GM12878 (cell line): ENCODE data around the gene PTPRC. TPM values are rescaled to one million over a fixed set of nuclear protein-coding genes. Genes with fewer than 3 reads are reported as not detected.

Source experiments
- ATAC-seq: fragments of 200-7000 bp; cut with Tn5 transposase; 3 replicates; pipeline ENCODE4 v1.9.1; 2020; ENCODE audit warnings: mild to moderate bottlenecking, moderate library complexity
- BruUV-seq: library from RNA; stranded (reverse); fragments of 400-500 nt; replicated peaks from 2 replicates; lab custom pipeline; 2021; lab: Mats Ljungman, UMichigan
- CTCF ChIA-PET: fragments of 300-600 bp; sonication (Branson Sonifier 250); formaldehyde crosslinking; extraction: SDS; loops from one replicate; lab custom pipeline; 2021; ENCODE audit warnings: inconsistent platforms; lab: Yijun Ruan, JAX
- POLR2A ChIA-PET: fragments of 350-600 bp; formaldehyde crosslinking; extraction: SDS; loops from one replicate; lab custom pipeline; 2021; ENCODE audit warnings: inconsistent platforms; lab: Charles Lee
- RAD21 ChIA-PET: fragments of 300-600 bp; sonication (Branson Sonifier 250); formaldehyde crosslinking; loops from one replicate; lab custom pipeline; 2023; ENCODE audit warnings: antibody characterized with exemption; ENCODE audit not compliant: unreplicated experiment; lab: Charles Lee
- SMC1A ChIA-PET: fragments of 300-600 bp; sonication (Branson Sonifier 250); formaldehyde crosslinking; loops from one replicate; lab custom pipeline; 2023; ENCODE audit not compliant: unreplicated experiment, uncharacterized antibody; lab: Charles Lee
- DNase-seq: peaks from one replicate; pipeline ENCODE4 v3.0.0-alpha.2; 2011; ENCODE audit warnings: low read depth, low spot score
- FAIRE-seq: peaks from 3 replicates; lab custom pipeline; 2011; peaks lifted over from hg19 to GRCh38; lab: Jason Lieb, UNC
- H2AFZ ChIP-seq: 2 replicates; pipeline ENCODE4 v1.6.0; 2011; ENCODE audit warnings: low read depth, low read length, control low read depth; ENCODE audit not compliant: control insufficient read depth
- H3K27ac ChIP-seq: 2 replicates; pipeline ENCODE4 v1.5.1; 2011; ENCODE audit warnings: control low read depth; ENCODE audit not compliant: control insufficient read depth, insufficient read depth
- H3K27me3 ChIP-seq, 2 experiments: replicated peaks in 1 of 2; 2 replicates each; pipeline versions ENCODE4 v1.6.0 to v1.6.1; 2011; ENCODE audit warnings: low read length in 1 of 2; ENCODE audit not compliant: control insufficient read depth in 2 of 2, insufficient read depth in 2 of 2
- H3K36me3 ChIP-seq, 2 experiments: 2 replicates each; pipeline ENCODE4 v1.5.1; 2011; ENCODE audit warnings: low read length in 1 of 2; ENCODE audit not compliant: control insufficient read depth in 2 of 2, insufficient read depth in 2 of 2
- H3K4me1 ChIP-seq: 2 replicates; pipeline ENCODE4 v1.6.1; 2011; ENCODE audit warnings: mild to moderate bottlenecking, low read length, moderate library complexity, mixed read lengths; ENCODE audit not compliant: control insufficient read depth, insufficient read depth
- H3K4me2 ChIP-seq: 2 replicates; pipeline ENCODE4 v1.6.0; 2011; ENCODE audit warnings: control low read depth; ENCODE audit not compliant: control insufficient read depth, insufficient read depth
- H3K4me3 ChIP-seq: fragments of 200-600 bp; sonication (generic); 2 replicates; pipeline ENCODE4 v1.5.1; 2016
- H3K79me2 ChIP-seq: 2 replicates; pipeline ENCODE4 v1.6.0; 2011; ENCODE audit warnings: low read length; ENCODE audit not compliant: control insufficient read depth, insufficient read depth
- H3K9ac ChIP-seq: 2 replicates; pipeline ENCODE4 v1.8.0; 2011; ENCODE audit warnings: low read length, control low read depth, mixed read lengths; ENCODE audit not compliant: control insufficient read depth, insufficient read depth
- H3K9me3 ChIP-seq: replicated peaks from 3 replicates; pipeline ENCODE4 v1.5.1; 2011; ENCODE audit warnings: mild to moderate bottlenecking, low read length; ENCODE audit not compliant: control insufficient read depth, insufficient read depth
- H4K20me1 ChIP-seq: 2 replicates; pipeline ENCODE4 v1.6.0; 2011; ENCODE audit not compliant: control insufficient read depth, insufficient read depth
- POLR2A ChIP-seq: IDR thresholded peaks from 2 replicates; pipeline ENCODE4 v1.6.1; 2011; ENCODE audit warnings: low read depth, mild to moderate bottlenecking, low read length
- POU2F2 ChIP-seq: IDR thresholded peaks from 3 replicates; pipeline ENCODE4 v1.6.1; 2011; ENCODE audit warnings: low read depth, mild to moderate bottlenecking, low read length, borderline replicate concordance
- ZNF384 ChIP-seq: IDR thresholded peaks from 2 replicates; pipeline ENCODE4 v1.6.1; 2012; ENCODE audit warnings: low read depth, mild to moderate bottlenecking, low read length, improper control_type of control experiment, borderline replicate concordance
- WGBS: methylation state at CpG from one replicate; pipeline ENCODE4 v1.1.6; 2016; ENCODE audit warnings: low lambda C conversion rate; ENCODE audit not compliant: insufficient replicate concordance, insufficient coverage; ENCODE audit errors: missing lambda C conversion rate; 5-methylcytosine and 5-hydroxymethylcytosine counted together
- in situ Hi-C: fragments of 300-500 bp; cut with MboI; formaldehyde crosslinking; loops from 9 replicates; pipeline ENCODE4 v1.14.3; 2018; ENCODE audit warnings: mixed read lengths
- intact Hi-C: fragments of 100-400 bp; cut with micrococcal nuclease; formaldehyde crosslinking; loops from one replicate; pipeline ENCODE4 v1.14.2; 2022; ENCODE audit not compliant: unreplicated experiment
- polyA plus RNA-seq, 11 experiments: library from polyadenylated mRNA; depleted of rRNA in 4 of 11; unstranded in 6 of 11; stranded (reverse) in 5 of 11; fragments of >200 nt; fragmentation: Nextera tagmentation in 4 of 11; fragmentation: Illumina TruSeq in 1 of 11; extraction: Ambion mirVana in 4 of 11; extraction: Trizol in 1 of 11; gene quantifications; 1 replicate in 1 of 11; 2 replicates in 10 of 11; pipeline versions ENCODE4 v1.2.1 to v1.2.3, GENCODE V29; 2011 to 2016; ENCODE audit warnings: inconsistent platforms in 2 of 11, missing spikeins in 2 of 11, low read depth in 1 of 11
- total RNA-seq, 4 experiments: library from RNA; depleted of rRNA in 3 of 4; stranded (reverse); fragments of >200 nt in 3 of 4; fragmentation: Illumina TruSeq in 1 of 4; extraction: Trizol in 1 of 4; gene quantifications; 2 replicates each; pipeline versions ENCODE4 v1.2.1 to v1.2.3, GENCODE V29; 2013 to 2021
- TF ChIP-seq, protein P1 (sequence below): IDR thresholded peaks from 2 replicates; pipeline ENCODE4 v1.6.1; 2012; ENCODE audit warnings: low read length, inconsistent platforms
- TF ChIP-seq, protein P2 (sequence below): fragments of 450-650 bp; conservative IDR thresholded peaks from 2 replicates; pipeline ENCODE4 v1.6.1; 2017; ENCODE audit warnings: mild to moderate bottlenecking, moderate library complexity

Gene PTPRC
- total and polyA plus RNA-seq, 10 of the 15 experiments (the other 5 are each of a cell fraction or from before 2014, with no cell fraction given) = 72.9 to 221 (median 118) TPM

DNA sequence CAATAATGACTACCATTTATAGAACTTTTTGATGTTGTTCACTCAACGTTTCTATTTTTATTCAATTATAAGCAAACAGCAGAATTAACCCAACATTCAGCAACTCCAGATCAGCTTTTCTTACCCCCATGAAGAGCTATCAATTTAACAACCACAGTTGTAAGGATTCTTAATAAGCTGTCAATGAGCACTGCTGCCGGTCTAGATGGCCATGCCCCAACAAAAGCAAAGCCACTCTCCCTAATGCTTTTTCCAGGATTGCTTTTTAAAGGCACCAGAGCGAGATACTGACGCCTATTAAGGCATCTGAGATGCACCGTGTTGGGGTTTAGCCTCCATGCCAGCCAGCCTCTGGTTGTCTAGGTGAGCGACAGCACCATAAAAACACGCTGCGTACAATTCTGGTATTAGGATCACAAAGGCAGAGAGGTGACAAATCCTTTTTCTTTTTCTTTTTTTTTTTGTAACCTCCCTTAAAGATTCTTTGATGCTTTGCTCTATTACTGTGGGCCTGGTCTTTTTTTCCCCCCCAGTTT lies 39.5 kb downstream of the PTPRC start:
- RAD21 ChIA-PET = interaction anchor here (0.7 to 3.2 kb wide), 11 partner anchors 10 to 76 kb away, joined by 3 to 28 read pairs (median 3); partner anchors contain the start of gene PTPRC
- ATAC-seq = no peak
- no peak for FAIRE-seq
- intact Hi-C loops = loop anchor here (2.0 kb wide), 1 partner anchor 14 kb away; no protein-coding TSS in a partner anchor
- POLR2A ChIA-PET = interaction anchor here (0.6 to 3.6 kb wide), 9 partner anchors 9 to 711 kb away, joined by 3 to 17 read pairs (median 4); no protein-coding TSS in a partner anchor
- Histone ChIP-seq H3K27me3 (no peaks in the 10 kb centered on the region), H4K20me1 (no peaks in the 10 kb centered on the region), H3K4me1 (peaks cover 59% of the 10 kb centered on the region), H3K27ac (peak overlapping the region; percentile 79), H3K4me3 (no peak overlapping the region), H3K9ac (peak overlapping the region; percentile 53; the same call in 1 of the 2 replicates), H2AFZ (peak overlapping the region; percentile 57), H3K79me2 (peaks cover 17% of the 10 kb centered on the region), H3K36me3 (peaks cover 3 to 5% of the 10 kb centered on the region in 2 experiments; a peak in 3 of 4 replicates), H3K9me3 (no peaks in the 10 kb centered on the region; the same call in 1 of the 3 replicates), H3K4me2 (peak overlapping the region; percentile 78)
- CTCF ChIA-PET = interaction anchor here (0.6 to 0.9 kb wide), 4 partner anchors 19 to 428 kb away, joined by 3 to 4 read pairs (median 4); no protein-coding TSS in a partner anchor
- in situ Hi-C loops = loop anchor here (10.0 to 25.0 kb wide), 3 partner anchors 514 to 1141 kb away; partner anchors contain the start of genes C1orf53 and LHX9
- TF ChIP-seq POU2F2 (no peak), ZNF384 (no peak), POLR2A (peak; percentile 3; the same call in 1 of the 2 replicates)
- TF ChIP-seq, protein P1, sequence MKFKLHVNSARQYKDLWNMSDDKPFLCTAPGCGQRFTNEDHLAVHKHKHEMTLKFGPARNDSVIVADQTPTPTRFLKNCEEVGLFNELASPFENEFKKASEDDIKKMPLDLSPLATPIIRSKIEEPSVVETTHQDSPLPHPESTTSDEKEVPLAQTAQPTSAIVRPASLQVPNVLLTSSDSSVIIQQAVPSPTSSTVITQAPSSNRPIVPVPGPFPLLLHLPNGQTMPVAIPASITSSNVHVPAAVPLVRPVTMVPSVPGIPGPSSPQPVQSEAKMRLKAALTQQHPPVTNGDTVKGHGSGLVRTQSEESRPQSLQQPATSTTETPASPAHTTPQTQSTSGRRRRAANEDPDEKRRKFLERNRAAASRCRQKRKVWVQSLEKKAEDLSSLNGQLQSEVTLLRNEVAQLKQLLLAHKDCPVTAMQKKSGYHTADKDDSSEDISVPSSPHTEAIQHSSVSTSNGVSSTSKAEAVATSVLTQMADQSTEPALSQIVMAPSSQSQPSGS = peak; percentile 7; the same call in 1 of the 2 replicates
- TF ChIP-seq, protein P2, sequence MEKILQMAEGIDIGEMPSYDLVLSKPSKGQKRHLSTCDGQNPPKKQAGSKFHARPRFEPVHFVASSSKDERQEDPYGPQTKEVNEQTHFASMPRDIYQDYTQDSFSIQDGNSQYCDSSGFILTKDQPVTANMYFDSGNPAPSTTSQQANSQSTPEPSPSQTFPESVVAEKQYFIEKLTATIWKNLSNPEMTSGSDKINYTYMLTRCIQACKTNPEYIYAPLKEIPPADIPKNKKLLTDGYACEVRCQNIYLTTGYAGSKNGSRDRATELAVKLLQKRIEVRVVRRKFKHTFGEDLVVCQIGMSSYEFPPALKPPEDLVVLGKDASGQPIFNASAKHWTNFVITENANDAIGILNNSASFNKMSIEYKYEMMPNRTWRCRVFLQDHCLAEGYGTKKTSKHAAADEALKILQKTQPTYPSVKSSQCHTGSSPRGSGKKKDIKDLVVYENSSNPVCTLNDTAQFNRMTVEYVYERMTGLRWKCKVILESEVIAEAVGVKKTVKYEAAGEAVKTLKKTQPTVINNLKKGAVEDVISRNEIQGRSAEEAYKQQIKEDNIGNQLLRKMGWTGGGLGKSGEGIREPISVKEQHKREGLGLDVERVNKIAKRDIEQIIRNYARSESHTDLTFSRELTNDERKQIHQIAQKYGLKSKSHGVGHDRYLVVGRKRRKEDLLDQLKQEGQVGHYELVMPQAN = no peak
- no TSS peak for BruUV-seq
- WGBS = 24% methylated on average over 8 of the region's 8 CpGs
- DNase-seq = no peak
- SMC1A ChIA-PET = interaction anchor here (1.0 to 2.7 kb wide), 10 partner anchors 9 to 81 kb away, joined by 3 to 12 read pairs (median 6); partner anchors contain the start of gene PTPRC
